Activated CD4-positive, alpha-beta T cell treated with anti-CD3 and anti-CD28 coated beads, Interleukin-2, amount 50 U/mL, for 16 hours (primary cell): Measurements from ENCODE around the gene SRRM4.

Source experiments
- DNase-seq: peaks from one replicate; pipeline ENCODE4 v3.0.0-alpha.2; 2020

SRRM4 gene

GRCh38 chr12:119128527-119128926 lies 147.2 kb downstream of the SRRM4 start:
- no peak for DNase-seq

GRCh38 chr12:119129827-119130434 lies 148.6 kb downstream of the SRRM4 start:
- DNase-seq = no peak

- no peak for DNase-seq
Measured at GRCh38 chr12:119130523-119130922, 149.2 kb downstream of the SRRM4 start.

DNA sequence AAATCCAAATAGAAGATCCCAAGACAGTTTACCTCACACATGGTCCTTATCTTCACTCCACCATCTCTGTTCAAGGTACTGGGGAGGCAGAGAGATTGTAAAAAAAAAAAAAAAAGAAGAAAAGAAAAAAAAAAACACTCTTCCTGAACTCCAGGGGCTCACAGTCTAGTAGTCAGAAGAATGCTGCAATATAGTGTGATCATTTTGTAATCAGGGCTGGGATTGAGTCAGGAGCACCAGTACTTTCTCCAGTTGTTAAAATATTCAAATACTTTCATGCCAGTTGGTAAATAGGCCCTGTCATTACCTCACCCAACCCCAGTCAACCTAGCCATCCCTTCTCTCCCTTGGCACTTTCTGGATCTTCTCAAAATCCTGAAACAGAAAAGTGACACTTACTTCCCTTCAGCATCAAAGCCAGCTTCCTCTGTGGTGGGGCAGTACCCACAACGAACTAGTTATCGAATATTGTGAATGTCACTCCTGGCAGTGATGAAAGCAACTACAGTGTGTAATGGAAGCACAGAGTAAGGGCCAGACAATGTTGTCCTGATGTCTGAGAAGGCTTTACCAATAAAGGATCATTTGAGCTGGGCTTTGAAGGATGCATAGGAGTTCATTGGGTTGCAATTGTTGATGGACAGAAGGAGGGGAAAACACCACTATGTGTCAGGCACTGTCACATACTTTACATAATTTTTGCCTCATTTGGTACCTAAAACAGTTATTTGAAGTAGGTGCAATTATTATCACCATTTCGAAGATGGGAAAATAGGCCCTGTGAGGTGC lies 153.1 kb downstream of the SRRM4 start:
- DNase-seq = no peak

DNA sequence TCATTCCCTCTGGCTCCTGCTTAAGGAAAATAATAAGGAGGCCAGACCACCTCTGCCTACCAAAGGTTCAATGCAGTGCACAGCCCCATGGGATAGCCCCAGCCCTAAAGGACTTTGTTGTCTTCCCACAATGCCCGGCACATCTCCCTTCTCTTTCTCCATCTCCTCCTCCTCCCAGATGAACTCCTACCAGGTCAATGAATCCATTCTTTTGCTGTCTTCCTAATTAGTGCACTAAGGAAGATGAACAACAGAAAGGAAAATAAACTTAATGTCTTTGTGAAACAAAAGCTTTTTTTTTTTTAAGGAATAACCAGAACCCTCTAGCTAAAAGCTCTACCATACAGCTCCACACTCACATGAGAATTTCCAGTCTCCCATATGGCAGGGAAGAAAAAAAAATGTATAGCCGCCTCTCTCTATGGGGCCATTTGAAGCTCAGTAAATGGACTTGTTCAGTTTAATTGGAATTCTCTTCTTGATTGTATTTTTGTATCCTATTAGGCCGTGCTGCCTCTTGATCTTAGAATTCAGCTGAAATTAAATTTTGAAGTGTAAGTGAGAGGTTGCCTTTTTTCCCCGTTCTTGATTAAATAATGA lies 155.6 kb downstream of the SRRM4 start:
- DNase-seq = no peak

DNA sequence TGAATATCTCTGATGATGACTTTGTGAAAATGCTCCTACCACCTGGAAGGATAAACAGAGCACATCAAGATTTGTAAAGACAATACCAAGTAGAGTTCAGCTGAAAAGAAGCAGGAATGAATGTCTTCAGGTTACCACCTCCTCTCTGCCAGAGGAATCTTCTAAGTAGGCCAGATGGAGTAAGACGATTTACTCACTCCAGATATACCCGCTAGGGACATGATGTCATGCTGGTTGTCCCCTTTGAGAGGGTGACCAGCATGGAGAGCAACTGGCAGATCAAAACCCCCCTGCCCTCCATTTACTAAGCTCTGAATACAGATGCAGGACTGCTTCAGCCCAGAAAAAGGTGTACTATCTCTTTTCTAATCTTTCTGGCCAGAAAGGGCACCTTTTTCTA lies 158.1 kb downstream of the SRRM4 start:
- no peak for DNase-seq

DNA sequence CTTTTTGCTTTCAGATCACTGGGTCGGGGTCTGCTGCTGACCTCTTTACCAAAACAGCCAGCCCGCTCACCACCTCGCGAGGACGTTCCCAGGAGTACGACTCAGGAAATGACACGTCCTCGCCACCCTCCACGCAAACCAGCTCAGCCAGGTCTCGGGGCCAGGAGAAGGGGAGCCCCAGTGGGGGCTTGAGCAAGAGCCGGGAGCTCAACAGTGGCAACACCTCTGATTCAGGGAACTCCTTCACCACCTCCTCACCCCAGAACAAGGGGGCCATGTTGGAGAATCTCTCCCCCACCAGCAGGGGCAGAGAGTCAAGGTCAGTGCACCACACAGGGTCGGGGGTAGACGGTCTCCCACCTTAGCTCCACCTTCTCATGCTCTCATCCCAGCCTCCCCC lies 164.0 kb downstream of the SRRM4 start:
- no peak for DNase-seq

- no peak for DNase-seq
Measured at GRCh38 chr12:119147847-119148448, 166.6 kb downstream of the SRRM4 start.

- DNase-seq = no peak
Measured at GRCh38 chr12:119149270-119149669, 167.9 kb downstream of the SRRM4 start.

- no peak for DNase-seq
Measured at GRCh38 chr12:119151445-119152026, 170.2 kb downstream of the SRRM4 start.

DNA sequence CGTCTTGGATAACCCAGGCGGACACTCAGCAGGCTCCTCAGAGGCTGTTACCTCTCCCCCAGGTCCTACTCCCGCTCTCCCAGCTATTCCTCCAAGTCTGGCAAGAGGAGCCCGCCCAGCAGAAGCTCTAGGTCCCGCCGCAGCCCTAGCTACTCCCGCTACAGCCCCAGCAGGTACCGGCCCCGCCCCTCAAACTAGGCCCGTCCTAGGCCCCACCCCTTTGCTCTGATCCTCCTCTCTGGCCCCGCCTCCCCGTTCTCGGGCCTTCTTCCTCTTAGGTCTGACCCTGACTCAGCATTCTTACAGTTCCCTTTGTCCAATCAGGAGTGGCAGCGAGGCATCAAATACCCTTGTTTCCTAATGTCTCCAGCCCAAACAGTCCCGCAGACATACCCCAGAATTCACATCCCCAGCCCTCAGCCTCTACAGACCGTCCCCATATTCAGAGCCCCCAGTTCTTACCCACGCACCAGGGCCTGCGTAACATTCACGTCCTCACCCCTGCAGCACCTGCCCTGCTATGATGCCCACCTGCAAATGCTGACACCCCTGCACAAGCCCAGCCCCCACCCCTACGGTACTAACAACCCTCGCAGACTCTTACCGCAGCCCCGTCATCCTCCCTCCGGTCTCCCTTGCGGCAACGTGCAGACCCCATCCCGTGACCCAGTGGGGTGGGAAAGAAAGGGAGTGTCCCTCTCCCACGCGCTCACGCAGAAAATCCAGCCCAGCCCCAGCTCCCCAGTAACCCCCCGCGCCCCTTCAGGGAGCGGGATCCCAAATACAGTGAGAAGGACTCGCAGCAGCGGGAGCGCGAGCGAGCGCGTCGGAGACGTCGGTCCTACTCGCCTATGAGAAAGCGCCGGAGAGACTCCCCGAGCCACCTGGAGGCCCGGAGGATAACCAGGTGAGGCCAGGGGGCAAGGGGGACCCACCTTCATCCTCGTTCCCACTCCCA lies 172.4 kb downstream of the SRRM4 start:
- DNase-seq = peak; percentile 32

GRCh38 chr12:119154435-119154818 lies 173.1 kb downstream of the SRRM4 start:
- peak; percentile 2 for DNase-seq

DNA sequence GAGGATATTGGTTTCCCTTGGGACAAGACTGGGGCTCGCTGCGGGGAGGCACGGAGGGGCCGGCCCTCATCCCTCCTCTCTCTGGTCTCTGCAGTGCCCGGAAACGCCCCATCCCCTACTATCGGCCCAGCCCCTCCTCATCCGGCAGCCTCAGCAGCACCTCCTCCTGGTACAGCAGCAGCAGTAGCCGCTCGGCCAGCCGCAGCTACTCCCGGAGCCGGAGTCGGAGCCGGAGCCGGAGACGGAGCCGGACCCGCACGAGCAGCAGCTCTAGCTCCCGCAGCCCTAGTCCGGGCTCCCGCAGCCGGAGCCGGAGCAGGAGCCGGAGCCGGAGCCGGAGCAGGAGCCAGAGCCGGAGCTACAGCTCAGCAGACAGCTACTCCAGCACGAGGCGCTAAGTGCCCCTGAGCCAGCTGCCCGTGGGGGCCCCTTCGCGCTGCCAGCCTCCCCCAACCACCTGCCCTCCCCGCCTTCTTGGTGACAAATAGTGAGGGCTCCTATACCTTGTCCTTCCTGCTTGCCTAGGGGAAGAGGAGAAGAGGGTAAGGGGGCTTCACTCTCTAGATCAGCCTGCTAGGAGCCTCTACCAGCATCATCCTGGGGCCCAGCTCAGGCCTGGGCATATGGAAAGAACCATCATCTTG lies 175.2 kb downstream of the SRRM4 start:
- no peak for DNase-seq

DNA sequence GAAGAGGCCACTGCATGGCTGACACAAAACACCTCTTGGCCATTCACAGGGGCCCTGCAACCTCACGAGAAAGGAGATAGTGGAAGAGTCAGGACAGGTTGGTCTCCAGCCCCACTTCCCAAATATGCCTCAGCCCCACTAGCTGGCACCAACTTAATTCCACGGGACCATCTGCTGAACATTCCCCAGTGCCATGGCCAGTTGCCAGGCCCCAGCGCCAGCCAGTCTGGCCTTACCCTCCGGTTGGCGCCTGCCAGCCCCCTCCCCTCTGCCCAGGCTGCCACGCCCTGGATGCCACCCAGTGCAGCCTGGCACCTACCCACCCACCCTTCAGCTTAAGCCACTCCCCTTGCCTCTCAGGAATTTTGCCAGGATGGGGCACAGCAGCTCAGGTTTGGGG lies 176.2 kb downstream of the SRRM4 start:
- DNase-seq = no peak

DNA sequence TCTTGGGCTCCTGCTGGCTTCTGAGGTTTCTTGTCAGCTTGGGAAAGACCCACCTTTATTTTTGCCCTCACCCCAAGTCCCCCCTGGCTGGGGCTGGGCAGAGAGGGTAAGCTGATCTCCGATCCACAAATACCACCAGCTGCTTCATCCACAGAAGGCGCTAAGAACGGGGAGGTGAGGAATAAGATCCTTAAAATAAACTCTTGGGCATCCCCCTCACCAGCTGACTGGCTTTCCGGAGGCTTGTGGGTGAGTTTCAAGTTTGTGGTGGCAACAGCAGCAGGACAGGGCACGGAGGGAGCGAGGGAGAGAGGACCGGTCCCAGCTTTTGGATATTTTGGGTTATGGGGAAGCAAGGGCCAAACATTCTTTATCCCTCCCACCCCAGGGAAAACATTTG lies 176.6 kb downstream of the SRRM4 start:
- no peak for DNase-seq

DNA sequence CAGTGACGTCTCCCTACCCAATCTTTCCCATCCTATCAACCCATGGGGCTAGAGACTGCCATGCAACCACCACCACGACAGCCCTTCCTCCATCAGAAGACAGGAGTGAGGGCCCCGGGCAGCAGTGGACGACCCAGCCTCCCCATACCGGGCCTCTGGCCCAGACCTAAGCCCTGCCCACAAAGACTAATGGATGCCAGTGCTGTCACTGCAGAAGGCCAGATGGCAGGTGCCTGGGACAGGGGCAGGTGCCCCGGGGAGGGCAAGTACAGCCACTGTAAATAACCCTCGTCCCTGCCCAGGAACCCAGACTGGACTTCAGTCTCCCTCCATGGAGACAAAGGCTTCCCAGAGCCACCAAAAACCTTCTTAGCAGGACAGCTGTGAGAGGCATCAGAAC lies 177.1 kb downstream of the SRRM4 start:
- DNase-seq = no peak

GRCh38 chr12:119159844-119160243 lies 178.5 kb downstream of the SRRM4 start:
- no peak for DNase-seq

- DNase-seq = no peak
Measured at GRCh38 chr12:119167902-119168301, 186.6 kb downstream of the SRRM4 start.

- DNase-seq = no peak
Measured at GRCh38 chr12:119168721-119169120, 187.4 kb downstream of the SRRM4 start.

DNA sequence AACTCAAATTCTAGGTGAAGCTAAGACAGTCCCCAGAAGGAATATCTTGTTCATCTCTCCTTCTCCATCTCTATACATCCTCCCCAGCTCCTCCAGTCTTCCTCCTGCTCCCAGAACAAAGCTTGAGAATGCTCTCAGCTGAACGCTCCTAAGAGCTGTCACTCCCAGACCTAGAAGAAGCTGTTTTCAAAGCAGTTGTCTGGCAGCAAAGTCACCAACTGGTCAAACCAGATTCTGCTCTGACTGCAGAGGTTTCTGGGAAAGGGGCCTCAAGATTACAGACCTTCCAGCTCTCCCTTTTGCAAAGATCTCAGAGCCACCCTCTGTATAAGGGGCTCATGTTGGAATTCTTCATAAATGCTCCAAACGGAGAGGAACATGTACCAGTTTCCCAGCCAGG lies 187.8 kb downstream of the SRRM4 start:
- no peak for DNase-seq

- DNase-seq = no peak
Measured at GRCh38 chr12:119171291-119171690, 189.9 kb downstream of the SRRM4 start.
